ENCODE measurements around the gene ADTRP.

The ADTRP gene

DNA sequence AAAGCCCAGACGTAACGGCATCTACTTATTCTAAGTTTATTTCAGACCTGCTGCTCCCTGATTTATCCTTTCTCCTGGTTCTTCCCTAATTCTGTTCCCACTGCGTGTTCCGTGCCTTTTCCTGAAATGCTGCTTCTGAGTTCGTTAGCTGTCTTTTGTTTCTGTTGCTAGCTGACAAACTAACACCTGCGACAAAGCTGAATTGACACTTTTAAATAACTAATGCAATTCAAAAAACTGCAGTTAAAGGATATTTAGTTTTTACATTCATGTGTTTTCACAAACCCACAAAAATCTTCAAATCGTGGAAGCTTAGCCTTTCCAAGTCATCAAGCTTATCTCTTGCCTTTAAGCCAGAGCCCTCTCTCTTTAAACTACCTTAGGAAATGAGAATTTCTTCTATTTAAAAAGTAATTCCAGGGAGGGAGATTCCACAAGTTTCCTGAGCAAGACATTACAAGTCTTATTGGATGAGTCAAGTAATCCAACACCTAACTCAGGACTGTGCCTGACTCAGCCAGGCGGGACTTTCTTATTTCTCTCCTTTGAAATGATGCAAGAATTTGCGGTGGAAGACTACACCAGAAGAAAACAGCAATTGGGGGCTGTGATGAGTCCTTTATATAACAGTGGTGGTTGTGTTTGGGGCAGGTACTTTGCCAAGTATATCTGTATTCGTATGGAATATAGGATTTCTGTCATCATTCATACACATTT lies 6.3 kb downstream of the ADTRP start:
- DNase-seq, result no peak

DNA sequence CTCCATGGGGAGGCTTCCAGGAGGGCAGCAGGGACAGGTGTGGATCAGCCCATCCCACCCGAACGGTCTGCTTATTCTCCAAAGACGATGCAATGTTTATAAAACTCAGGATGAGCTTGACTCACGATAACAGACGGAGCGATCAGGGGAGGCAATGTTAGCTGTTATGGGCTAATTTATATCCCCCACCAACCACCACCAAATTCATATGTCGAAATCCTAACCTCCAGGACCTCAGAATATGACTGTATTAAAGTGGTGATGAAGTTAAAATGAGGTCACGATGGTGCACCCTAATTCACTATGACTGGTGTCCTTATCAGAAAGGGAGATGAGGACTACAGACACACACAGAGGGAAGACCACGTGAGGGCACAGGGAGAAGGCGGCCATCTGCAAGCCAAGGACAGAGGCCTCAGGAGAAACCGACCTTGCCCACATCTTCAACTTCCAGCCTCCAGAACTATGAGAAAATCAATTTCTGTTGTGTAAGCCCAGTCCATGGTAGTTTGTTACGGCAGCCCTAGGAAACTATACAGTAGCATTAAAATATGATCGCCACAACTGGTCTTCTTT lies 7.0 kb downstream of the ADTRP start:
- peak in 1 of 2 experiments; percentile 11 for DNase-seq

DNA sequence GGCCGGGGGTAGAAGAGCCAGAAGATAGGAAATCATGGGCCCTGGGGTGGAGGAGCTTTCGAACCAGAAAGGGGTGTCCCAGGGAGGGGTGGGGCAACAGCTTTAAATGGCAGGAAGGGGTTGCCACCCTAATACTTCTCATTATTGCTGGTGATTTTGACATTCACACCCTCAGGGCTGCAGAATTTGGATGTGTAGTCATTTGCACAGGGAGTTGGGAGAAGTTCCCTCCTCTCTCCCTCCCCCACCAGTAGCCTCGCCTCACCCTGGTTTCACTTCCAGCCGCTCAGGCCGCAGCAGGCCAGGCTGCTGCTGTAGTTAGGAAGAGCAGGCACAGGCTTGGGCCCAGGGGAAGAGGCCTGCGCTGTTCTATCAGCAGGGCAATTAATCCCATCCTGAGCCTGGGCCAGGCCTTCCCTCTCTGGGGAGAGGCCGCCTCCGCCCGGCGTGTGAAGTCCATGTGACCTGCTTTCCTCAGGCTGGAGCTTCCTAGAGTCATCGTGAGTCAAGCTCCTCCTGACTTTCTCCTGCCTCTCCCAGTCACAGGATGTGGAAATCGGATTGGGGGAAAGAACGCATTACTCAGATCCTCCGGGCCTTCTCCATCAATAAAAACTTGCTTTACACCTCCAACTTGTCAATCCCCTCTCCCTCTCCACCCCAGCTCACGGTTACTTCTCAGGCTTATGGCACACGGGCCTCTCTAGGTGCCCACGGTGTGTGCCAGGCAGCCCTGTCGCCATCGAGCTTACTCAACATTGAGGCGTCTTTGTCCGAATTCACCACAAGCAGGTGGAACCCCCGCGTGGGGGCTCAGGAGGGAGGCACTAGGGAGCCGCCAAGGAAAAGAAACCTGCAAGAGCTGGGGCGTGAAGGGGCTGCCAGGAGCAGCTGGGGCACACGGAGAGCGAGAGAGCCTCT lies 7.8 kb downstream of the ADTRP start:
- DNase-seq, result peak in 1 of 2 experiments; percentile 13

DNA sequence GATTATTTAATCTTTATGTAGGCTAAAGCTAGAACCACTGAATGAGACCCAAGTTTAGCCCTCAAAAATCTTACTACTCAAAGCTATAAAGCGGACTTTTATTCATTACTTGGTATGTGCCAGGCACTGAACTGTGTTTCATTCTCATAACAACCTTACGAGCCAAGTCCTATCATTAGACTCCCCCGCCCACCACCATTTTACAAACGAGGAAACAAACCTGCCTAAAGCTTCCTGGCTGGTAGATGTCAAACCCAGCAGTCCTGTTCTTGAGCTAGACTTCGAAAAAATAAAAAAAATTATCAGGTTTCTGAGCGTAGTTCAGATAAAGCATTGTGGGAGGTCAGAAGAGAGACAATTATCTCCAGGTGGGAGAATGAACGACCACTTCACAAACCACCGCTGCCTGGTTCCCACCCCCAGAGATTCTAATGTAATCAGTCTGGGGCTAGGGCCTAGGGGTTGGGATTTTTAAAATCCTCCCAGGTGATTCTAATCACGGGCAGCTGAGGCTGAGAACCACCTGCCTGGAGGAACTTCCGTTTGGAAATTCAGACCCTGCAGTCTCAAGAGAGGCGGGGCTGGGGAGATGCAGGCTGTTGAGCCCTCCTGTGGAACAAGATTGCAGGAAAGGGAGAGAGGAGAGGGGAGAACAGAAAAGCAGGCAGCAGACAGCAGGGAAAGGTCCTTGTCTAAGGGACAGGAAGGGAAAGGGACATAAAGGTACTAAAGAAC lies 8.6 kb downstream of the ADTRP start:
- DNase-seq, result no peak

DNA sequence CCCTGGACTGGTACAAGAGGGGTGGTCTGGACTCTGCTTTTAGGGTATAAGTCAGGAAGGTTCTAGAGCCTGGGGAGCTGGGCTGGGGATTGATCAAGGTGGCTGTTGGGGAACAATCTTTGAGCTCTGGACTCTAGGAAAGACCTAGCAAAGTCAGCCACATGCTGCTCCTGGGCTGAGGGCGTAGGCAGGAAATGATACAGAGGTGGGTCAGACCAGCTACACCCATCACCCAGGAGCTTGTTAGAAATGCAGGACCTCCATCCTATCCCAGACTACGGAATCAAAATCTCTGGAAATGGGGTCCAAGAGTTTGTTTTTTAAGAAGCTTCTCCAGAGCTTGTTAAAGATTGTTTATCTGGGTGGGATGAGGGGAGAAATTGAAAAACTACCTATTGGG lies 9.4 kb downstream of the ADTRP start:
- DNase-seq, result no peak

DNA sequence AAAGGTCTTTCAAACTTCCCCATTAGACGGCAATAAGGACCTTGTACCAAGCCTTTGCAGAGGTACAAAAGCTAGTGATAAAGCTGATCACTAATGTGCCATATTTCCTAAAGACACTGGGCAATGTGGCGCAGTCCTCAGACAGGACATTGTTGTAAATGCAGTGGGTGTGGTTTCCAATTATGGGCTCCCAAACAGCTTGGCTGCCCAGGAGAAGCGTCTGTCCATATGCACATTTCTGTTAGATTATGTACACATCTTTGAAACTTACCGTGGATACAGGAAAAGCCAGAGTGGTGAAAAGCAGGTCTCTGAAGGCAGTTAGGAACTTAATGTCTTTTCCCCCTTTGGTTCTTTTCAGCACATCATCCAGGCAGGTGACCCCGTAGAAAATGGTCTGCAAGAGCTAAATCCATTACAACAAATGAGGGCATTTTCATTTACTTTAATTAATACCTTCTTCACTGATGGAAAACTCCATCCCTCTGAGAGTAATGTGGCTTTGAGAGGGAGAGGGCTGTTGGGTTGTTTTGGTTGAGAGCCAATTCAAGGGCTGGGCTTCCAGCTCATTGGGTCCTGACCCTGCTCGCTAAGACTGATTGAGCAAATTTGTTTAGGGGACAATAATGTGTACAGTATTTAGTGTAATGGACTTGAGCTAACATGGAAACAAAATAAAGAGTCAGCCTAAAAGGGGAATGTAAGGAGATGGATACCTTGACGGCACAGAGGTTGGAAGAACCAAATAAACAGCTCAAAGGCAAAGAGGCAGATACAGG lies 10.4 kb downstream of the ADTRP start:
- no peak for DNase-seq

DNA sequence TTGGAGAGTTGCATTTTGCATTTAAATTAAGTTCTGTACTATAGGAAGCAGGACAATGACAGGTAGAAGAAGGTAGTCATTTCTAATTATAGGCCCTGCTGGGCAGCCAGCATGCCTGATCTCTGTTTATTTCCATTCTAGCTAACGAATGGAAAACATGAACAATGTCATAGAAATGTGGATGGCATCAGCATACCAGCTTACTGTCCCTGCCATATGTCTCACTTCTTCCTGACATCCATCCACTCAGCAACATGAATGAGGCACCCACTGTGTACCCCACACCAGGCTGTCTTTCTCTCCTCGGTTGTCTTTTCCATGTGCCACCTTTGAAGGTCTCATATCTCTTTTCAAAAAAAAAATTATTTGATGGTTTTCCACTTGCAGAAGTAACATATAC lies 11.1 kb downstream of the ADTRP start:
- peak in 1 of 2 experiments; percentile 14 for DNase-seq

DNA sequence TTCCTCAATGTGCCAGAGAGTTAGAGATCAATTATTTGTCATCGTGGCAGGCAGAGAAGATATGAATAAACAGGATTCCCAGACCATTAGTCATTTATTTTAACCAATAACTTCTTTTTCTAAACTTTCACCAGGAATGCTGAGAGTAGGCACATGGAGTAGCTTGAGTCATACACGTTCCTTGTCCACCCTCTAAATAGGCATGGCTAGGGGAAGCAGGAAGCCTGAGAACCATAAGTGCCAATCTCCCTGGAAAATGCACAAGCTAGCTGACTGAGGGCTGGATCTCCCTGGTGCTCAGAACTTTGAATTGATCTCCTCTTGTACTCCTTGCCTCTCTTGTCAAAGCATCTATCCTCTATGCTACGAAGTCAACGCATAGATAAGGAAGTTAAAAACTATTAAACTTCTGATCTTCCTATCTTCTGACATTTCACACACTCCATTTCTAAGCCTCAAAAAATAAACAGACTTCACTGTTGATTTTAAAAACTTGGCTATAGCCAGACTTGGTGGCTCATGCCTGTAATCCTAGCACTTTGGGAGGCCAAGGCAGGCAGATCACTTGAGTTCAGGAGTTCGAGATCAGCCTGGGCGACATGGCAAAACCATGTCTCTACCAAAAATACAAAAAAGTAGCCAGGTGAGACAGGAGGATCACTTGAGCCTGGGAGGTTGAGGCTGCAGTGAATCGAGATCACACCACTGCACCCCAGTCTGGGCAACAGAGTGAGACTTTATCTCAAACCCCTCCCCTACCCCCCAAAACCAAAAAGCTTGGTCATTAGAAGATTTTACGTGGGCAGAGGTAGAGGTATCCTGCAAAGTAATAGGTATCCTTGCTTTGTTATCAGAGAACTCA lies 11.8 kb downstream of the ADTRP start:
- peak in 1 of 2 experiments; percentile 7 for DNase-seq

DNA sequence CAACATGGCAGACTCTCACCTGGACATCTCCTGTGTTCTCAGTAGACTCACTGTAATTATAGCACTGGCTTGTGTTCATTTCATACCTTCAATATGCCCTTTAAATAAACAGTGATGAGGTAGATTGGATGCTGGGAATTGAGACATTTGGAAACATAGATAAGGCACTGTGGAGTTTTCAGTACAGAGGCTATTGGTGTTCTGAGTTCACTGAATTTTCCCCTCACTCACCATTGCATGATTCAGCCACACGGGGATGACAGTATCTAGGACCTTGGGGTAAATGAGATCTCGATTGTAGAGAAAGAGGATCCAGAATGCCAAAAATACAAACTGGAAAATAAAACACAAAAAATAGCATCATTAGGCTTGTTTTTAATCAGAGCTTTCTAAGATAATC lies 12.6 kb downstream of the ADTRP start:
- no peak for DNase-seq

DNA sequence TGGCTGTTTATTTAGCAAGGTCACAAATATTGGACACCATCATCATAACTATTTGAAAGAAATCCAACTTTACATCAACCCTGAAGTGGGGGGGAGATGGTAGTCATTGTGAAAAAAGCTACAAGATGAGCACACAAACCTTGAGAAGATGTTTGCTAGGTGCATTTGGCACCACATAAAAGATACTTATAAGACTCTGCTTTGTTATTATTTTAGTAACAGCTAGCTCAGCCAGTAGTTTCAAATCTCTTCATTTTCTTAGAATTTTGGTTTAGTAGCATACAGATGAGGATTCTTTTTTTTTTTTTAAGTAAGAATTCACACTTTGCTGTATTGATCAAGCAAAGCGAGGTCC lies 14.4 kb downstream of the ADTRP start:
- no peak for DNase-seq

DNA sequence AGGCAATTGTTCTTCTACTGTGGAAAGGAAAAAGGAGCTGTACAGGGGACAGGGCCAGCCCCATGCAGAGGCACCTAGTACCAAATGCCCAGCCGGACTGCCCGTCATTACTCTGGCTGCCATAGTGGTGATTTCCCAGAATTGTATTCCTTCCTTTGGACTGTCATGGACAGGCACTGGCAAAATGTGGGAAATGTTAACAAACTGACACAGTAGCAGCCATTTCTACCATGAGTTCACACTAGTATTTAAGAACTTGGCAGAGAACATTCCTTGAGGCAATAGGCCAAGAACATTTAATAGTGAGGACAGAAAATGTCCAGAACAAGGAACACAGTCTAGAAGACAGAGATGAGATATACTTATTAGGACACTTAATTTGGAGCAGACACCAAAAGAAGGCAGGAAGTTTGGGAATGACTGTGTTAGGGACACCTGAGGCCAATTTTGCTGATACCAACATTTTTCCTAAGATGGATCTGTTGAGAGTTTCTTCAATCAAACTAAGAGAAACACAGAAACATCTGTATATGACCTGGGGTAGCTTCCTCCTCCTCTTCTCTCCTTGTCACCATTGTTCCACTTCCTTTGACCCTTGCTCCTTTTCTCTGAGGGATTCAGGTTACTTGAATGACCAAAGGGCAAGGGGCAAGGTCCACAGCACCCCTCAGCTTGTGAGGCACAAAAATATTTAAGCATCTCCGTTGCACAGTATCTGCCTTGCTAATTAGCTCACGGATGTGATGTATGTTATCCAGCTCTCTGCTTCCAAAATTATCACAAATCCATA lies 14.9 kb downstream of the ADTRP start:
- DNase-seq, result peak in 1 of 2 experiments; percentile 9

DNA sequence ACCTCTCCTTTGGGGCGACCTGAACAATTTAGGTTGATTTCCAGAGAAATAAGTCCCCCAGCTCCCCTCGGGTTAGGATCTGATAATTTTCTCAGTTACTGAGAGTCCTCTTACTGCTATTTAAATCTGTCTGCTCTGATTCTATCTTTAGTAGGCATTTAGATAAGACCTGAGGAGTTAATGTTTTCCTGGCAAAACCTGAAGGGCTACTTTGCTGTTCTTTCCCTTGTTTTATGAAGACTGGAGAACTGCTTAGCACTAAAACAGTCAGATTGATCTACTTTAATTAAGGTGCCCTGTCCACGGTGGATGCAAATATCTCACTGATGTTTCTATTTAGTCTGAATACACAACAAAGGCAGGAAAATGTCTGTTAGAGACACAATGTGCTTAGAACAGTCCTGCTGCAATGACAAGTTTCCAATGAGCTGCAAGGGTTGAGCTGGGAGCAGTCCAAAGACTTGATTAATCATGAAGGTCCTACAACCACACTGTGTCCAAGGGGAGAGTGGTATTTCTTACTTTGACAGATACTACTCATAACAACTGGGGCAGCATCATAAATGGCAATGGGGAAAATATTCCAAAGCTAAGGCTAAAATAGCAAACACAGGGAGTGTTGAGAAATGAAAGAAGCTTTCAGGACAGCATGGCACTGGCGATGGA lies 15.7 kb downstream of the ADTRP start:
- no peak for DNase-seq

DNA sequence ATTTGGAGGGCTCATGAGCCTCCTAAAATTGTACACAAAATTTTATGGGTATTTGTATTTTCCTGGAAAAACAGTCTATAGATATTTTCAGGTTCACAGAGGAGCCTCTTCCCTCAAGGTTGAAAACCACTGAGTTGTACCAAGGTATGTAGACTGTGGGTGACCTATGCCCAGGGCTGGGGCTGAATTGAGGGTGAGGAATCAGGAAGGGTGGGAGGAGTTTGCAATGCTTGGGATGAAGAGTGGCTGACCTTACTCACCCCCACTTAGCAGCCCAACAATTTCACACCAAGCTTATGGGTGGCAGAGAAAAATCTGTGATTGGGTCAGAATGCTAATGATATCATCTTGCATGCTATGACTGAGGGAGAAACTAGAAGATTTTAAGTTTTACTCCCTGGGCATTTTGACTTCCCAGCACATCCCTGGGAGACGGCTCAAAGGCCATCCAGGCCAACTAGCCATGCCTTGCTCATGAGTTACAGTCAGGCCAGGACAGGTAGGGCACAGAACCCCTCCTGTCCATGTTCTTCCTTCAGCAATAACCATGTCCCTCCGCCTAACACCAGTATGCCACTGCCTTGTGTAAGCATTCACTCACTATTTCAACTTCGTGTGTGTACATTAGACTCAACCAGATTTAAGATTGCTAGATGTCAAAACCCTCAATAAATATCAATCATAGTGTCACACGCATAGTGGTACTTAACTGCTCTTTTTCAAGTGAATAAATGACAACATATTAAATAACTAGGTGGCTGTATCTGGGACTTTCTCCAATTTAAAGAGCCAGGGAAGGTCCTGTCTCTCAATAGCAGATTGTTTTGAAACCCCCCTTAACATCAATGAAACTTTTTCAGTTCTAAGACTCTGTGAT lies 16.6 kb downstream of the ADTRP start:
- DNase-seq, result no peak

DNA sequence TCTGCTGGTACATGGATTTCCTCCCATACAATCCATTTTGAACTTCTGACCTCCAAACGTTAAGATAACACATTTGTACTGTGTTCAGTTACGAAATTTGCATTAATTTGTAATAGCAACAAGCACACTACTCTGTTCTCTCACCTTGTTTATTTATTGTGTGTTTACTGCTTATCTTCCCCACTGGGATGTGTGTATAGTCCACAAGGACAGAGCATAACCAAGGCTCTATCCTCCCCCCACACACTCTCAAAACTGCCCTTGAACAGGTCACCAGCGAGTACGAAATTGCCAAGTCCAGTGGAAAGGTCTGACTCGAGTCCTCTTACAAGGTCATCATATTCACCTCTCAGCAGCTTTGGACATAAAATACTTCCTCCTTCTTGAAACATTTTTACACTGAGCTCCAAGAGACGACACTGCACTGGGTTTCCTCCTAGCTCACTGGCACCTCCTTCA lies 18.6 kb downstream of the ADTRP start:
- DNase-seq, result no peak

DNA sequence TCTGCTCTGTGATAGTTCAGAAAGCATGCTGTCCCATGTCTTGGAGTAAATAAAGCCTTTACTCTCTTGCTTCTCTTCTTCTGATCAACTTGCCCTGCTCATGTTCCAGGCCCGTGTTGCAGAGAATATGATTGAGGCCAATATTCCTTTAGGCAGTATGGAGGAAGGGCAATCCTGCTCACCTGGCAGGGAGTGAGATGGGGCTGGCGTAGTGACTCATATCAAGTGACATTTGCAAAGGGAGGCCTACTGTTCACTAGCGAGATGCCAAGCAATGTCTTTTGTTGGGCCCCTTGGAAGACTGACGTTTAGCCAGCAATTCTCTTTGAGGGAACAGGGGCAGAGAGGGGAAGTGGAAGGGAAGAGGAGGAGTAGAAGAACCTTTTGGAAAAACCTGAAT lies 19.7 kb downstream of the ADTRP start:
- peak in 1 of 2 experiments; percentile 16 for DNase-seq

DNA sequence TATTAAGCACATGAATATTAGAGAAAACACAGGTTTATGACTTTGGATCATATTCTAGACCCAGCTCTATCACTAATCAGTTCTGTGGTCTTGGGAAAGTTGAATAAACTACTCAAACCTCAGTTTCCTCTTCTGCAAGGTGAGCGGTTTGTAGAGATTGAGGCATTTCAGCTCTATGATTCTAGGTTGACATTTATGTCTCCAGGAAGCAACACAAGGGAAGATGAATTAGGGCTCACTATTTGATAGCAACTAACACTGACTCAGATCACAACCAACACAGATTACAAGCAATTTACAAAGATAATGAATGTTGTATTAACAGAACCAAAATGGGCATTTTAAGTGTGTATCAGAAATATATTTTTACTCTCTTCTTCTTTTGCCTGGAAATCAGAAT lies 21.9 kb downstream of the ADTRP start:
- no peak for DNase-seq

DNA sequence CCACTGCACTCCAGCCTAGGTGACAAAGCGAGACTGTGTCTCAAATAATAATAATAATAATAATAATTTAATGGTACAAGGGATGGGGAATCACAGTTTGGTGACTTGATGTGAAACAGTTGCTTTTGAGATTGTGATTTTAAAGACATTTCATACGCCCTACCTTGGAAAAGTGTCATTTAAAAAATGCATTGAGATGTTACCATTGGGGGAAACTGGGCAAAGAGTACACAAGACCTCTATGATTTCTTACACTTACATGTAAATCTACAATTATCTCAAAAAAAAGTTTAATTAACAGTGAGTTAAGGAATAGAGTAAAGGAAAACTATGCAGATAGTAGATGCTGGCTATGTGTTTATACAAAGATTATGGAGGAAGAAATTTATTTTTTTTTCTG lies 22.3 kb downstream of the ADTRP start:
- no peak for DNase-seq

DNA sequence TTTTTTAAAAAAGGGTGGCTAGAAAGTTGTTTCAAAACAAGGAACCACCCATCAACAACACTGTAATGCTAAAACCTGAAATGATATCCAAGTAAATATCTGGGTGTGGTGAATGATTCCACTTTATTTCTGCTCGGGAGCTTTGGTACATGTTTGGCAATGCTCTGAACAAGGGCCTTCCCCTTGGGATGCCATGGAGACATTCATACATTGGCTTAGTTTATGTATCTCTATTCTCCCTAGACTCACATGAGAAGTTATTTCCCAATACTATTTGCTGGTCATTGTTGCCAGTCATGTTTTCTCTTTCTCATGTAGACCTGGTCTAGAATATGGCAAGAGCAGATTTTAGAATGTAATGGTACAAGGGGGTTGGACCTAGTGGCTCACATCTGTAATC lies 22.9 kb downstream of the ADTRP start:
- DNase-seq, result no peak
